ENCODE results near the gene TMEM115.

GRCh38 chr3:50321336-50322114 is 37.8 kb downstream of the TMEM115 start:
- TF ChIP-seq AGO2 (optimal IDR thresholded peaks at IDR 0.05; ENCODE audit: low read depth, low read length) (no peak), SMC3 (IDR thresholded peaks at IDR 0.05; ENCODE audit: low read length) (peak; percentile 15)

All from HepG2 (cell line).